GM12891 (cell line): ENCODE measurements around the gene CCPG1.

Experiments
- POLR2A ChIP-seq: IDR thresholded peaks from 2 replicates; pipeline ENCODE4 v1.6.1; 2011; ENCODE audit warnings: low read depth, low read length, control low read depth
- TAF1 ChIP-seq: IDR thresholded peaks from 2 replicates; pipeline ENCODE4 v1.6.1; 2011; ENCODE audit warnings: low read depth, low read length, control low read depth

GRCh38 chr15:55422089-55422488 is 13.9 kb upstream of the CCPG1 start:
- TF ChIP-seq POLR2A (no peak), TAF1 (no peak)
